Ovary (tissue), 10 donors: Measurements from ENCODE around the gene PDCD7. TPM values are rescaled to one million over a fixed set of nuclear protein-coding genes. Genes with fewer than 3 reads are reported as not detected.
A peak's percentile ranks its signal among the peaks of the same experiment; 100 is the strongest.
"Not testable (repeated sequence)": the region's sequence is repeated elsewhere in the genome, so short reads cannot be mapped to it uniquely, and the experiment has no call there.

Experiments used
- DNase-seq, 5 donors: peaks; one replicate each; pipeline ENCODE4 v3.0.0-alpha.2; 2019 to 2020
- H3K27ac ChIP-seq, 2 donors: fragments of 200-600 bp; one replicate each; pipeline versions ENCODE4 v1.5.1 to v1.8.0; 2019 to 2022
- H3K27me3 ChIP-seq: fragments of 200-600 bp; one replicate; pipeline ENCODE4 v1.8.0; 2022
- H3K36me3 ChIP-seq: fragments of 200-600 bp; sonication (generic); one replicate; pipeline ENCODE4 v1.5.1; 2019
- H3K4me1 ChIP-seq: one replicate; pipeline ENCODE4 v1.8.1; 2013; ENCODE audit warnings: mild to moderate bottlenecking, moderate library complexity; ENCODE audit not compliant: insufficient read depth
- H3K4me3 ChIP-seq: fragments of 200-600 bp; sonication (generic); one replicate; pipeline ENCODE4 v1.5.1; 2017
- H3K9me3 ChIP-seq, 2 donors: fragments of 200-600 bp in 1 of 2; sonication (generic) in 1 of 2; one replicate each; pipeline versions ENCODE4 v1.5.1 to v1.8.1; 2013 to 2019; ENCODE audit warnings: mild to moderate bottlenecking in 1 of 2, moderate library complexity in 1 of 2
- EP300 ChIP-seq: sonication (generic); formaldehyde crosslinking; IDR thresholded peaks from one replicate; pipeline ENCODE4 v1.6.1; 2017; ENCODE audit warnings: antibody characterized with exemption
- POLR2A ChIP-seq: fragments of 450-650 bp; IDR thresholded peaks from one replicate; pipeline ENCODE4 v1.6.1; 2017; ENCODE audit warnings: antibody characterized with exemption, mild to moderate bottlenecking, moderate library complexity
- WGBS, 3 donors: extraction: QIAGEN DNeasy Blood & Tissue Kit in 1 of 3; methylation state at CpG; one replicate each; pipeline versions ENCODE4 v1.1.5 to v1.1.7; 2013 to 2017; 5-methylcytosine and 5-hydroxymethylcytosine counted together
- intact Hi-C, 4 donors: fragments of 100-400 bp; cut with DNase I; formaldehyde crosslinking; loops; one replicate each; pipeline versions ENCODE4 v1.11.0 to v1.15.1; 2022 to 2023
- long read RNA-seq, 3 donors: library from polyadenylated mRNA in 2 of 3; unstranded in 2 of 3; transcript quantifications; one replicate each; pipeline ENCODE4 v2.0.0 and lab custom pipeline, GENCODE V29; 2021 to 2026
- polyA plus RNA-seq, 2 donors: library from polyadenylated mRNA; stranded (reverse); fragments of 200-250 nt in 1 of 2; fragments of 350-450 nt in 1 of 2; fragmentation: Illumina TruSeq in 1 of 2; extraction: RNeasy Lipid Tissue Mini Kit (QIAGEN cat#74804) in 1 of 2; gene quantifications; one replicate each; pipeline ENCODE4 v1.2.3, GENCODE V29; 2013 to 2014
- total RNA-seq, 7 donors: library from RNA; depleted of rRNA in 2 of 7; stranded (reverse); fragments of >200 nt in 2 of 7; fragmentation: NEBNext Ultra II Directional in 3 of 7; extraction: Animal tissue kit (Norgen Biotek cat#: 25700) in 3 of 7; gene quantifications; one replicate each; pipeline versions ENCODE4 v1.1.0 to v1.2.4, GENCODE V29; 2016 to 2023
- TF ChIP-seq, protein P1 (sequence below), 3 donors: fragments of 450-650 bp in 2 of 3; fragments of 200-600 bp in 1 of 3; IDR thresholded peaks; one replicate each; pipeline versions ENCODE4 v1.5.1 to v1.8.0; 2016 to 2022; ENCODE audit warnings: antibody characterized with exemption in 3 of 3, mild to moderate bottlenecking in 1 of 3
- donor health status: DM: no; HTN: no; CAD: no; lungs with moderate emphysema.
- donor health status: DM: no; HTN: no; CAD: no.
- donor health status: Bipolar disorder and iron deficiency.
- donor health status: DM: yes; HTN: yes; CAD: no.
- donor health status: DM: no; HTN: no; CAD: no.
- donor health status: DM: yes; HTN: yes; CAD: no.

The PDCD7 gene, protein sequence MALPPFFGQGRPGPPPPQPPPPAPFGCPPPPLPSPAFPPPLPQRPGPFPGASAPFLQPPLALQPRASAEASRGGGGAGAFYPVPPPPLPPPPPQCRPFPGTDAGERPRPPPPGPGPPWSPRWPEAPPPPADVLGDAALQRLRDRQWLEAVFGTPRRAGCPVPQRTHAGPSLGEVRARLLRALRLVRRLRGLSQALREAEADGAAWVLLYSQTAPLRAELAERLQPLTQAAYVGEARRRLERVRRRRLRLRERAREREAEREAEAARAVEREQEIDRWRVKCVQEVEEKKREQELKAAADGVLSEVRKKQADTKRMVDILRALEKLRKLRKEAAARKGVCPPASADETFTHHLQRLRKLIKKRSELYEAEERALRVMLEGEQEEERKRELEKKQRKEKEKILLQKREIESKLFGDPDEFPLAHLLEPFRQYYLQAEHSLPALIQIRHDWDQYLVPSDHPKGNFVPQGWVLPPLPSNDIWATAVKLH
- total RNA-seq (10 to 100 TPM; 23.2 to 41.1 (median 32.8) TPM), polyA plus RNA-seq (10 to 100 TPM; 16.4 to 29.8 TPM)
- long read RNA-seq, donor 1, transcript PDCD7-201 (5 exons, 2,851 nt): major isoform, 5 of 9 reads
- long read RNA-seq, donor 1, partial matches to known transcripts: 4 of 9 reads
- long read RNA-seq, donor 1, other reads (novel, unspliced or antisense): 0 of 9 reads
- long read RNA-seq, donor 2, transcript PDCD7-201 (5 exons, 2,851 nt): major isoform, 23 of 37 reads
- long read RNA-seq, donor 2, partial matches to known transcripts: 14 of 37 reads
- long read RNA-seq, donor 2, other reads (novel, unspliced or antisense): 0 of 37 reads
- long read RNA-seq, donor 3, transcript PDCD7-201 (5 exons, 2,851 nt): major isoform, 33 of 47 reads
- long read RNA-seq, donor 3, partial matches to known transcripts: 14 of 47 reads
- long read RNA-seq, donor 3, other reads (novel, unspliced or antisense): 0 of 47 reads

DNA sequence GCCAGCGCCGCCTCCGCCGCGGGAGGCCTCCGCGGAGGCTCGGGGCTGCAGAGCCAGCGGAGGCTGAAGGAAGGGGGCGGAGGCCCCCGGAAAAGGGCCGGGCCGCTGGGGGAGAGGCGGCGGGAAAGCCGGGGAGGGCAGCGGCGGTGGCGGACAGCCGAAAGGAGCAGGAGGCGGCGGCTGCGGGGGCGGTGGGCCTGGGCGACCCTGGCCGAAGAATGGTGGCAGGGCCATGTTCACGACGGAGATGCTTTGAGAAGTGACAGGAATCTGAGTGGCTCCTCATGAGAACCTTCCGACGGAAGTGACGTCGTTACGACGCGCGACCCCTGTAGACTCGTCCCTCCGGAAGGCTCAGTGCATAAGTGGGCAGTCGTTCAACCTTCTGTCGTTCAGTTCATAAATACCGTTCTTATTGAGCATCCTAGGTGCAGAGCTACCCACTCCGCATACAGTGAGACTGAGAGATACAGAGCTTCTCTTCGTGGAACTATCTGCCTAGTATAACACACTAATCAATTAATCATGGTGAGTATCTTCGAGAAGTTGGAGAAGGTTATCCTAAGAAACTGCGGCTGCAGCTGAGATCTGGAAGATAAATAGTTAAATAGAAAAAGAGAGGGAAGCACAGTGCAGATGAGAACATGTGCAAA lies at the start of gene PDCD7:
PDCD7 (minus strand) TSS at position 261 of the 653 bp plus-strand sequence; CDS start at position 234, 27 bp downstream.
- intact Hi-C loops: no loop called here
- WGBS, 3 donors: 0 to 1% (median 0%) methylated on average over 41 to 45 of the region's 45 CpGs

DNA sequence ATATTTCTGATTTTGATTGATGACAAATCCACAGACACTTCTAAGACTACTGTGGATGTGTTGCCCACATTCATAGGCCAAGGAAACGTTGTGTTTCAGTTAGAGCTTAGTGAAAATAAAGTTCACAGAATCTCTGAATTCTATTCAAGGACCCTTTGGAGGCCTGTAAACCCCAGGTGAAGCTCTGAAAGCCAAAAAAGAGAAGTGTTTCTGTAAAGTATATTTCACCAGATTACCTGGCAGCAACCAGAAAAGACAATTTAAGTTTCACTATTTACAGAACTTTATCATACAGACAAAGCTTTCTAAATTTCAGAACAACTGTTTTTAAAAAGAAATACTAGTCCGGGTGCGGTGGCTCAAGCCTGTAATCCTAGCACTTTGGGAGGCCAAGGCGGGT lies 48.9 kb upstream of the PDCD7 start:
- peaks cover 2% of the 10 kb centered on the region for H3K4me1 ChIP-seq
- 48 to 67% (median 61%) methylated on average over 4 of the region's 4 CpGs for WGBS, 3 donors
- no peak overlapping the region for H3K4me3 ChIP-seq
- intact Hi-C loops: no loop called here
- TF ChIP-seq EP300 (no peak), POLR2A (no peak)
- TF ChIP-seq, protein P1, sequence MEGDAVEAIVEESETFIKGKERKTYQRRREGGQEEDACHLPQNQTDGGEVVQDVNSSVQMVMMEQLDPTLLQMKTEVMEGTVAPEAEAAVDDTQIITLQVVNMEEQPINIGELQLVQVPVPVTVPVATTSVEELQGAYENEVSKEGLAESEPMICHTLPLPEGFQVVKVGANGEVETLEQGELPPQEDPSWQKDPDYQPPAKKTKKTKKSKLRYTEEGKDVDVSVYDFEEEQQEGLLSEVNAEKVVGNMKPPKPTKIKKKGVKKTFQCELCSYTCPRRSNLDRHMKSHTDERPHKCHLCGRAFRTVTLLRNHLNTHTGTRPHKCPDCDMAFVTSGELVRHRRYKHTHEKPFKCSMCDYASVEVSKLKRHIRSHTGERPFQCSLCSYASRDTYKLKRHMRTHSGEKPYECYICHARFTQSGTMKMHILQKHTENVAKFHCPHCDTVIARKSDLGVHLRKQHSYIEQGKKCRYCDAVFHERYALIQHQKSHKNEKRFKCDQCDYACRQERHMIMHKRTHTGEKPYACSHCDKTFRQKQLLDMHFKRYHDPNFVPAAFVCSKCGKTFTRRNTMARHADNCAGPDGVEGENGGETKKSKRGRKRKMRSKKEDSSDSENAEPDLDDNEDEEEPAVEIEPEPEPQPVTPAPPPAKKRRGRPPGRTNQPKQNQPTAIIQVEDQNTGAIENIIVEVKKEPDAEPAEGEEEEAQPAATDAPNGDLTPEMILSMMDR (IDR thresholded peaks at IDR 0.05): no peak
- H3K27me3 ChIP-seq: no peaks in the 10 kb centered on the region
- DNase-seq: no peak
- no peak overlapping the region for H3K27ac ChIP-seq
- no peaks in the 10 kb centered on the region for H3K9me3 ChIP-seq
- H3K36me3 ChIP-seq: no peaks in the 10 kb centered on the region

More for the DNA sequence above, at the start of gene PDCD7:
- Histone ChIP-seq H3K4me3 (peak within 1 kb of the TSS; percentile 90), H3K9me3 (no peaks in the 10 kb centered on the region), H3K4me1 (peaks cover 7% of the 10 kb centered on the region), H3K36me3 (no peaks in the 10 kb centered on the region), H3K27me3 (no peaks in the 10 kb centered on the region), H3K27ac (peak within 1 kb of the TSS; percentile 58)
- TF ChIP-seq EP300 (no peak), POLR2A (peak; percentile 54)
- DNase-seq: peak; percentile 81 to 88 (median 82)

DNA sequence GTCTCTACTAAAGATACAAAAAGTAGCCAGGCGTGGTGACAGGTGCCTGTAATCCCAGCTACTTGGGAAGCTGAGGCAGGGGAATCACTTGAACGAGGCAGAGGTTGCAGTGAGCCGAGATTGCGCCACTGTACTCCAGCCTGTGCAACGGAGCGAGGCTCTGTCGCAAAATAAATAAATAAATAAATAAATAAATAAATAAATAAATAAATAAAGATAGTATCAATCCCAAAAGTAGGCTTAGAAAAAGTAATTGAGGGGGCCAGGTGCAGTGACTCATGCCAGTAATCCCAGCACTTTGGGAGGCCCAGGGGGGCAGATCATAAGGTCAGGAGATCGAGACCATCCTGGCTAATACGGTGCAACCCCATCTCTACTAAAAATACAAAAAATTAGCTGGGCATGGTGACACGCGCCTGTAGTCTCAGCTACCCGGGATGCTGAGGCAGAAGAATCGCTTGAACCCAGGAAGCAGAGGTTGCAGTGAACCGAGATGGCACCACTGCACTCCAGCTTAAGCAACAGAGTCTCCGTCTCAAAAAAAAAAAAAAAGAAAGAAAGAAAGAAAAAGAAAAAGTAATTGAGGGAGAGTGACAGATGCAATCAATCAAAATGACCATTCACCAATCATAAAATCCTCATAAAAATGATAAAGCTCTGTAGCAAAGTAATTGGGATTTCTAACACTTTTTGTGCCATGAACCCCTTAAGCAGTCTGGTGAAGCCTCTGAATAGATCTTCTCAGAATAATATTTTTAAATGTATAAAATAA lies 48.2 kb upstream of the PDCD7 start:
- H3K4me1 ChIP-seq, H3K36me3 ChIP-seq, H3K27ac ChIP-seq, H3K27me3 ChIP-seq, DNase-seq, H3K4me3 ChIP-seq, intact Hi-C loops, H3K9me3 ChIP-seq: not testable (repeated sequence)
- 81 to 88% (median 85%) methylated on average over 15 of the region's 15 CpGs for whole genome bisulfite sequencing, 3 donors

DNA sequence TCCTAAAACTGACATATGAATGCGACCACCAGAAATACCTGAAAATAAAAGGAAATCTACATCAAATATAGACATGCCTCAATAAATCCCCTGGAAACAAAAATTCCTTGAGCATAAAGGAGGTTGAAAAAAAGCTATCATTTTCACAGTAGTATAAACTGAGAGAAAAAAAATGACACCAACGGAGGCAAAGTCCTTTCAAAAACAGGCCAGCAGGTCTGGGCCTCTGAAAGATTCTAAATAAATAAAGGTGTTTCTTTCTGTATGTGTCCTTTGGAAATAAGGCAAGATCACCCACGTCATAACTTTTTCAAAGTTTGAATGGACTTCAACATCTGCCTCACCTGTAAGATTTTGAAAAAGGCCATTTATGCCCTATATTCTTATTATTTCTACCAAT lies 46.6 kb upstream of the PDCD7 start:
- intact Hi-C loops: no loop called here
- no peaks in the 10 kb centered on the region for H3K9me3 ChIP-seq
- no peak for DNase-seq
- H3K4me3 ChIP-seq: no peak overlapping the region
- TF ChIP-seq, protein P1 (IDR thresholded peaks at IDR 0.05): no peak
- TF ChIP-seq POLR2A: no peak
- no peak for TF ChIP-seq EP300
- H3K27me3 ChIP-seq: no peaks in the 10 kb centered on the region
- peaks cover 2% of the 10 kb centered on the region for H3K4me1 ChIP-seq
- WGBS, 3 donors: 86 to 90% (median 88%) methylated on average over 3 of the region's 3 CpGs
- no peaks in the 10 kb centered on the region for H3K36me3 ChIP-seq
- no peak overlapping the region for H3K27ac ChIP-seq
